GM12874 (cell line): ENCODE results near the gene ZDHHC14.

Experiments used
- CTCF ChIP-seq: IDR thresholded peaks from 2 replicates; pipeline ENCODE4 v1.5.1; 2011; ENCODE audit warnings: low read depth, mild to moderate bottlenecking, control low read depth, low read length, moderate library complexity; ENCODE audit not compliant: insufficient read depth

ZDHHC14 gene

GRCh38 chr6:157569543-157569942, 188.6 kb downstream of the ZDHHC14 start:
- no peak for TF ChIP-seq CTCF

- TF ChIP-seq CTCF, result no peak
These were observed 189.1 kb downstream of the ZDHHC14 start for GRCh38 chr6:157570104-157570503.

GRCh38 chr6:157570752-157571151, 189.8 kb downstream of the ZDHHC14 start:
- TF ChIP-seq CTCF, result no peak

GRCh38 chr6:157571269-157571668, 190.3 kb downstream of the ZDHHC14 start:
- no peak for TF ChIP-seq CTCF

- no peak for TF ChIP-seq CTCF
These were observed 191.0 kb downstream of the ZDHHC14 start for GRCh38 chr6:157571950-157572349.

GRCh38 chr6:157574851-157575424, 193.9 kb downstream of the ZDHHC14 start:
- TF ChIP-seq CTCF, result no peak

GRCh38 chr6:157575436-157576145, 194.6 kb downstream of the ZDHHC14 start:
- TF ChIP-seq CTCF, result no peak
